Right kidney (tissue), 1 donor: Measurements from ENCODE around the gene CEP250.
"Not testable (repeated sequence)": the region's sequence is repeated elsewhere in the genome, so short reads cannot be mapped to it uniquely, and the experiment has no call there.

Experiments
- DNase-seq: peaks from one replicate; pipeline ENCODE4 v3.0.0-alpha.2; 2016

Gene CEP250

DNA sequence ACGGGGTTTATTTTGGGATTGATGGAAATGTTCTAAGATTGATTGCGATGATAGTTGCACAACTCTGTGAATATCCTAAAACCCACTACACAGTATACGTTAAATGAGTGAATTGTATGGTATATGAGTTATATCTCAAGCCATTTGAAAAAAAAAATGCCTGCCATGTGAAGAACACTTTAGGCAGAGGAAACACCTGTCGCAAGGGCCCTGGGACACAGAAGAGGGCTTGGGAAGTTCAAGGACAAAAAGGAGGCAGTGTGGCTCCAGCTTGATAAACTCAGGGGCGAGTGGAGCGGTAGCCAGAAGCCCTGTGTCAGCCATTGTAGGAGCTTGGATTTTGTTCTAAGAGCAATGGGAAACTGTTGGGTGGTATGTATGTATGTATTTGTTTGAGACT, 37.0 kb downstream of the CEP250 start:
- DNase-seq: no peak

GRCh38 chr20:35496481-35496880, 41.1 kb downstream of the CEP250 start:
- no peak for DNase-seq

DNA sequence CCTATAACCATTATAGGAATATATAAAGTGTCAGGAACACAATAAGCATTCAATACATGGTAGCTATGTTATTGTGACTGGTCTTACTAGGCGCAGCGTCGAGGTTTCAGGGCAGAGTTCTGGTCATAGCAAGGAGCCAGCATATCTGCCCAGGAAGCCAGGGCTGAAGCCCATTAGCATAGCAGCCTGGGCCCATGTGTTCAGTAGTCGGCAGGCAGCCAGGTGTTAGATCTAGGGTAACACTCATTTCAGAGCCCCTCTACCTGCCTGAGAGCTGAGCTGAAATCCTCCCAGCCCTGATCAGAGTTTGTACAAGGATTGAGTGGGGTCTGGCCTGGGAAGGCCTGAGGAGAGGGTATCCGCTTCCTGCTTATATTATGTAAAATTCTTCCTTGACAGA, 41.9 kb downstream of the CEP250 start:
- DNase-seq: no peak

DNA sequence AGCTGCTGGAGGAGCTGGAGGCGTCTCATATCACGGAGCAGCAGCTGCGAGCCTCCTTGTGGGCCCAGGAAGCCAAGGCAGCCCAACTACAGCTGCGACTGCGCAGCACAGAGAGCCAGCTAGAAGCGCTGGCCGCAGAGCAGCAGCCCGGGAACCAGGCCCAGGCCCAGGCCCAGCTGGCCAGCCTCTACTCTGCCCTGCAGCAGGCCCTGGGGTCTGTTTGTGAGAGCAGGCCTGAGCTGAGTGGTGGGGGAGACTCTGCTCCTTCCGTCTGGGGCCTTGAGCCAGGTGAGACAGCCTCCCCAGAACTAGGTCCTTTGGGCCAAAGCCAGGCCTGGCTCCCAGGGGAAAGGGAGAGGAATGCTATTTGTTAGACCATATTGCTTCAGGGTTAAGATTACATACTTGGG, 42.4 kb downstream of the CEP250 start:
- no peak for DNase-seq

DNA sequence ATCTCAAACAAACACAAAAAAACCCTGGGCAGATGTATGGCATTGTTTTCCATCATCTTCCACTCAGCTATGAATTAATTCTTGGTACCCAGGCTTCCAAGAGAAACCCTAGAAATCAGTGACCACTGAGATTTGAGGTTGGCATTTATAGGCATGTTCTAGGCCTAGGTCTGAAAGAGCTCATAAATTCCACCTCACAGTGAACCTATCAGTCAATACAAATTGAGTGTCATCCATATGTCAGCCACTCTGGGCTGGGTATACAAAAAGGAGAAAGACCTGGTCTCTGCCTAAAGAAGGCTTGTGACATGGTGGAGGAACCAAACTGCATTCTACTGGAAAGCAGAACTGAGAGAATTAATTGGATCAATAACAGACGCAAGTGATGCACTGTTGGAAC, 43.9 kb downstream of the CEP250 start:
- no peak for DNase-seq

DNA sequence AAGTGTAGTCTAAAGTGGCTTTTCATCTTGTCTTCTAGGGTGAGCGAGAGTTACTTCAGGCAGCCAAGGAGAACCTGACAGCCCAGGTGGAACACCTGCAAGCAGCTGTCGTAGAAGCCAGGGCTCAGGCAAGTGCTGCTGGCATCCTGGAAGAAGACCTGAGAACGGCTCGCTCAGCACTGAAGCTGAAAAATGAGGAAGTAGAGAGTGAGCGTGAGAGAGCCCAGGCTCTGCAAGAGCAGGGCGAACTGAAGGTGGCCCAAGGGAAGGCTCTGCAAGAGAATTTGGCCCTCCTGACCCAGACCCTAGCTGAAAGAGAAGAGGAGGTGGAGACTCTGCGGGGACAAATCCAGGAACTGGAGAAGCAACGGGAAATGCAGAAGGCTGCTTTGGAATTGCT, 47.0 kb downstream of the CEP250 start:
- no peak for DNase-seq

DNA sequence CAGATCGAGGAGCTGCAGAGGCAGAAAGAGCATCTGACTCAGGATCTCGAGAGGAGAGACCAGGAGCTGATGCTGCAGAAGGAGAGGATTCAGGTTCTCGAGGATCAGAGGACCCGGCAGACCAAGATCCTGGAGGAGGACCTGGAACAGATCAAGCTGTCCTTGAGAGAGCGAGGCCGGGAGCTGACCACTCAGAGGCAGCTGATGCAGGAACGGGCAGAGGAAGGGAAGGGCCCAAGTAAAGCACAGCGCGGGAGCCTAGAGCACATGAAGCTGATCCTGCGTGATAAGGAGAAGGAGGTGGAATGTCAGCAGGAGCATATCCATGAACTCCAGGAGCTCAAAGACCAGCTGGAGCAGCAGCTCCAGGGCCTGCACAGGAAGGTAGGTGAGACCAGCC, 47.9 kb downstream of the CEP250 start:
- DNase-seq: no peak

GRCh38 chr20:35503841-35504561, 48.6 kb downstream of the CEP250 start:
- DNase-seq: no peak

GRCh38 chr20:35504751-35505150, 49.4 kb downstream of the CEP250 start:
- no peak for DNase-seq

GRCh38 chr20:35506179-35506578, 50.8 kb downstream of the CEP250 start:
- no peak for DNase-seq

GRCh38 chr20:35506872-35507638, 51.7 kb downstream of the CEP250 start:
- DNase-seq: no peak

GRCh38 chr20:35508493-35509218, 53.3 kb downstream of the CEP250 start:
- no peak for DNase-seq

DNA sequence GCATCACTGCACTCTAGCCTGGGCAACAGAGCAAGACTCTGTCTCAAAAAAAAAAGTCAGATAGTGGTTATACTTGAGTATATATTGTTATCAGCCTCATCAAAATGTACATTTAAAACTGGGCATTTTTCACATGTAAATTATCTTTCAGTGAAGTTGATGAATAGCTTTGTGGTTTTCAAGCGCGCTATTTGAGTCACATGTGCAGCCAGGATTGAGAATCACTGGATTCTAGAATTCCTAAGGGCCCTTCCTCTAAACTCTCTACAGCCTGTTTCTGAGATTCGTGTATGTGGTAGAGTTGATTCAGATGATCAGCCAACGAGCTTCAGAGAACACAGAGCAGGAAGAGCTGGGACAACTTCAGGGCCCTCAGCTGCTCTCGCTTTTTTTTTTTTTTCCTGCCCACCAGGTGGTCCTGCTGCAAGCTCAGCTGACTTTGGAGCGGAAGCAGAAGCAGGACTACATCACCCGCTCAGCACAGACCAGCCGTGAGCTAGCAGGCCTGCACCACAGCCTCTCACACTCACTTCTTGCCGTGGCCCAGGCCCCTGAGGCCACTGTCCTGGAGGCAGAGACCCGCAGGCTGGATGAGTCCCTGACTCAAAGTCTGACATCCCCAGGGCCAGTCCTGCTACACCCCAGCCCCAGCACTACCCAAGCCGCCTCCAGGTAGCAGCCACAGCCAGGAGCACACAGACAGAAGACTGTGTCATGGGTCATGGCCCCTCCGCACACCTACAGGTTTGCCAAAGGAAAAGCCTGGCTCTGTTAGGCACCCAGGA, 55.7 kb downstream of the CEP250 start:
- no peak for DNase-seq

DNA sequence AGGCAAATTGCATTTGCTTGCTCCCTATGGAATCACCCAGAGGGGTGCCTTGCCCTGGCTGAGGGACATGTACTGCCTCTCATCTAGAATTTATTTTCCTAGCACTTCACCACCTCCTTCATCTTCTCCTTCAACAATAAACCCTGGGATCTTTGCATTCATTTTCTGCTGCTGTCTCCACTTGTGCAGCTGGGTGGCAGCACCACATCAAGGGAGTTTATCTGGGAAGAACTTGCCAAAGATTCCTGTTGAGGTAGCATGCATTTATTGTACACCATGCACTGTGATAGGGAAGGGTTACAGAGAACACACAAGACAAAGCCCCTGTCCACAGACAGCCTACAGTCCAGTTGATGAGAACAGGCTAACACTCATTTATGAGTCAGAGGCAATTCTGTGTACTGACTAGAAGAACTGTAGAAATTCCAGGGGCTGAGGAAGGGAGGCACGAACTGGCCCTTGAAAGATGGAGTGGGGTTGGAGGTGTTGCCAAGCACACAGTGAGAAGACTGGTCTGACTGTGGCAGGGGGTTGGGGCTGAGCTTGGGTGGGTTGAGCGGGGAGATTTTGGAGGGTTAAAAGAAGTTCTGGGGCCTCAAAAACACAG, 56.5 kb downstream of the CEP250 start:
- no peak for DNase-seq

DNA sequence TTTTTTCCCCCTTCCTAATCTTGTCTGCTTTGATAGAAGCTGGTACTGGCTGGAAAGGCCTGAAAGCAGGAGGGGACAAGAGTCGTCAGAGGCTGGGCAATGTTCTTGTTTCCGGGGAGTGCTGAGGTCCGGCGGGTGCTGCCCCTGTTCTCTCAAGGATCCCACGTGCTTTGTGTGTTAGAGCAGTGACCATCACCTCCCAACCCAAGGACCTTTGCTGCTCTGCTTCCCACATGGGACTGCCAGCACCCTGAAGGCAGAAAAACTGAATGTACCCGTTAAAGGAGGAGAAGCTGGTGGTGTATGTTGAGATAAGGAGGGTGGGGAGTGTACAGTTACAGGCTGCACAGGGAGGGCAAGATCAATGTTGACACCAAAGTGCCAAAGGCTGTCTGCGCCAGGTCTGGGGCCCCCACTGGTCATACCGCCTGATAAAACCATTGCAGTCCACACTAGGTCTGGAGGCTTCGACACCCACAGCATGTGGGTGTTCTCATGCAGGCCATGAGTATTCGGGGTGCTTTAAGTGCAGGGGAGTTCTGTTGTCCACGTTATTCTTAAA, 59.1 kb downstream of the CEP250 start:
- DNase-seq: no peak

DNA sequence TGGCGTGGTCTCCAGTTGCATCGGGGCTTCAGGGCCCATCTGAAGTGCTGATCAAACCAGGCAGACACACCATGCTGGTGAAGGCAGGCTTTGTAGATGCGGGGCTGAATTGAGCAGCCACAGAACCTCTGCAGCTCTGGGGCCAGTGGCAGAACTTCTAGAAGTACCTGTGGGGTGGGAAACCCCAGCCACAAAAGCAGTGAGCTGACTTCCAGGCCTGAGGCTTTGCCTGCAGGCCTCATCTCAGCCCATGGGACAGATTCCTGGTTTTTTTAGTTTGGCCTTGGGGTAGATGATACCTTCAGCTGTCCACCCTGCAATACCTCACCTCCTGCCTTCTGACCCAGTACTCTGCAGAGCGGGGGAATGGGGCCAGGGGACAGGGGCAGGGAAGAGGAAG, 59.9 kb downstream of the CEP250 start:
- no peak for DNase-seq

GRCh38 chr20:35515949-35516645, 60.7 kb downstream of the CEP250 start:
- DNase-seq: no peak

- DNase-seq: no peak
Observed at GRCh38 chr20:35517125-35517524, 61.7 kb downstream of the CEP250 start.

DNA sequence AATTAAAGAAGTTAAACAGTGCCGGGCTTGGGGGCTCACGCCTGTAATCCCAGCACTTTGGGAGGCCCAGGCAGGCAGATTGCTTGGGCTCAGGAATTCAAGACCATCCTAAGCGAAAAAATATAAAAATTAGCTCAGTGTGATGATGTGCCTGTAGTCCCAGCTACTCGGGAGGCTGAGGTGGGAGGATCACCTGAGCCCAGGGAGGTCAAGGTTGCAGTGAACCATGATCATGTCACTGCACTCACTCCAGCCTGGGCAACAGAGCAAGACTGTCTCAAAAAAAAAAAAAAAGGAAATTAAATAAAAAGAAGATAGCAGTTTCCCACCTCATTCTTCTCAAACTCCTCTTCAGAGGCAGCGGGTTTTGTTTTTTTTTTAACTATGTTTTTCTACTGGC, 62.4 kb downstream of the CEP250 start:
- not testable (repeated sequence) for DNase-seq

DNA sequence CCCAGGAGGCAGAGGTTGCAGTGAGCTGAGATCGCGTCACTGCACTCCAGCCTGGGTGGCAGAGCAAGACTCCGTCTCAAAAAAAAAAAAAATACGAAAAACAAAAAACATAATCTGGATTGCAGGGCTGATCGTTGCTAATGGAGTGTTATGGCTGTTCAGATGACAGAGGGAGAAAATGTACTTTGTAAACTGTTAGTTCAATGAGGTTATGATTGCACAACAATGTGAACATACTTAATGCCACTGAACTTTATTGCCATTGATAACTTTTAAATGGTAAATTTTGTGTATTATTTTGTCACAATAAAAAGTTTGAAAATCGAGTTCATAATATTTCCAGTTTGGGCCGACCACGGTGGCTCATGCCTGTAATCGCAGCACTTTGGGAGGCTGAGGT, 63.6 kb downstream of the CEP250 start:
- DNase-seq: no peak

DNA sequence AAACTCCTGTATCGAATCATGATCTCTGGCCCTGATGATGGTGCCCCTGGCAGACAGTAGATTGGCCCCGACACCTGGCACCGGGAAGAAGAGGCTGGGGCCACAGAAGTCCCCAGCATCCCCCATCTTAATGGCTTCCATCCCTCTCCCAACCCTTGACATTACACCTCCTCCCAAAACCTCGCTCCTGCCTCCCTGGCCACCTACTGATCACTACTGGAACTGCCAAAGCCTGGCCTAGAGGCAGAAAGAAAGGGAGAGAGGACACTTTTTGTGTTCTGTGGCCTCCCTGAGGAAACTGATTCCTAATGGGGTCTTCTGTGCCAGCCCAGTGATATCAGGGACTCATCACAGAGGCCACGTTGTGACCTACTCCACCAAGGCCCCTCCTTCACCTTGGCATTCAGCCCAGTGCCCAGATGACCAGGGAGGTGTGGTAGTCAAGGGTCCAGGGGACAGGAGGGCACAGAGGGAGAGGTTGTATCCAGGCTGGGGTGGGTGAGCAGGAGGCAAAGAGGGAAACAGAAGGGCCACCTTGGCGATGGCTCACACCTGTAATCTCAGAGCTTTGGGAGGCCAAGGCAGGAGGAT, 68.0 kb downstream of the CEP250 start:
- no peak for DNase-seq
